Endodermal cell (in vitro differentiated cells): ENCODE results near the gene NFATC2. TPM values are rescaled to one million over a fixed set of nuclear protein-coding genes. Genes with fewer than 3 reads are reported as not detected.

Experiments
- DNase-seq: peaks from one replicate; pipeline ENCODE4 v3.0.0-alpha.2; 2017
- H3K27ac ChIP-seq: 2 replicates; pipeline ENCODE4 v1.5.1; 2013; ENCODE audit warnings: mild to moderate bottlenecking, low read depth, low read length, moderate library complexity
- H3K27me3 ChIP-seq: 2 replicates; pipeline ENCODE4 v1.6.1; 2013; ENCODE audit warnings: mild to moderate bottlenecking, low read length, moderate library complexity; ENCODE audit not compliant: insufficient read depth, control insufficient read depth, poor library complexity, severe bottlenecking
- H3K36me3 ChIP-seq: 2 replicates; pipeline ENCODE4 v1.7.0; 2013; ENCODE audit warnings: mild to moderate bottlenecking, low read length, moderate library complexity; ENCODE audit not compliant: control insufficient read depth, insufficient read depth
- H3K4me1 ChIP-seq: one replicate; pipeline ENCODE4 v1.7.0; 2013; ENCODE audit warnings: low read length; ENCODE audit not compliant: control insufficient read depth, insufficient read depth
- H3K4me3 ChIP-seq: 2 replicates; pipeline ENCODE4 v1.5.1; 2013; ENCODE audit warnings: mild to moderate bottlenecking, low read length, moderate library complexity
- H3K9ac ChIP-seq: 2 replicates; pipeline ENCODE4 v1.6.1; 2013; ENCODE audit warnings: mild to moderate bottlenecking, low read length, moderate library complexity; ENCODE audit not compliant: poor library complexity, severe bottlenecking; ENCODE audit errors: extremely low read depth
- H3K9me3 ChIP-seq: 2 replicates; pipeline ENCODE4 v1.6.1; 2013; ENCODE audit warnings: mild to moderate bottlenecking, low read length, moderate library complexity; ENCODE audit not compliant: control insufficient read depth
- H3K27ac Mint-ChIP-seq: 2 replicates; pipeline ENCODE4 v1.8.0; 2020; ENCODE audit warnings: mixed read lengths
- H3K27me3 Mint-ChIP-seq: 2 replicates; pipeline ENCODE4 v1.8.0; 2021; ENCODE audit warnings: mild to moderate bottlenecking, mixed read lengths; ENCODE audit not compliant: insufficient read depth
- H3K36me3 Mint-ChIP-seq: 2 replicates; pipeline ENCODE4 v1.8.0; 2020; ENCODE audit warnings: low read depth, mixed read lengths
- H3K4me1 Mint-ChIP-seq: 2 replicates; pipeline ENCODE4 v1.8.0; 2020; ENCODE audit warnings: mixed read lengths
- H3K4me3 Mint-ChIP-seq: 2 replicates; pipeline ENCODE4 v1.8.0; 2020; ENCODE audit warnings: mild to moderate bottlenecking, moderate library complexity, mixed read lengths
- H3K9me3 Mint-ChIP-seq: 2 replicates; pipeline ENCODE4 v1.8.0; 2020; ENCODE audit warnings: mild to moderate bottlenecking, mixed read lengths
- WGBS, 2 experiments: methylation state at CpG; one replicate each; pipeline versions ENCODE4 v1.1.5 to v1.1.7; 2013; ENCODE audit warnings: missing lambda C conversion rate in 2 of 2, mixed read lengths in 1 of 2; ENCODE audit not compliant: insufficient coverage in 1 of 2, insufficient read length in 1 of 2; 5-methylcytosine and 5-hydroxymethylcytosine counted together
- total RNA-seq, 2 donors: library from RNA; stranded (reverse); fragmentation: NEBNext Ultra II Directional in 1 of 2; extraction: Animal tissue kit (Norgen Biotek cat#: 25700) in 1 of 2; gene quantifications; 2 replicates in 1 of 2; 3 replicates in 1 of 2; pipeline ENCODE4 v1.2.1, GENCODE V29; 2021
- TF ChIP-seq, protein P1 (sequence below): fragments of 200-600 bp; sonication (generic); conservative IDR thresholded peaks from 2 replicates; pipeline ENCODE4 v1.5.0; 2021; ENCODE audit warnings: antibody characterized with exemption, mild to moderate bottlenecking

The NFATC2 gene
- total RNA-seq, 2 donors from 2014 or later: 1.5 to 2.1 TPM

DNA sequence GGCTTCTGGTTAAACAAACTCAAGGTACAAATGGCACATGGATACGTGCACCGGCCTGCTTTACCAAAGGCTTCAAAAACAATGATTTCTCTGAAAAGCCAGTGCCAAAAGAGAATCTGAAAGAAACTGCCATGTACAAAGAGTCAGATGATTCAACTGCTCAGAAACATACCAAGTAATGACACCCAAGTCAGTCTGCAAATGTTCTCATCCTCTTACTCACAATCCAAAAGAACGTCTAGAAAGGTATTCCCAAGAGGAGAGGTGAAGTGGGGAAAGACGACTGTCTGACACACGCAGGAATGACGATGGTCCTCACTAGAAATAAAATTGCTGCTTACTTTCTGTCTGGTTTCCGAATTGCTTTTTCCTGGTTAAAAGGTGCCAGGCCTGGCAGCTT lies 52.9 kb downstream of the NFATC2 start:
- Histone ChIP-seq H3K27me3 (no peaks in the 10 kb centered on the region), H3K27ac (no peak overlapping the region), H3K36me3 (no peaks in the 10 kb centered on the region), H3K9me3 (no peaks in the 10 kb centered on the region), H3K4me1 (no peaks in the 10 kb centered on the region), H3K4me3 (no peak overlapping the region), H3K9ac (no peak overlapping the region)
- Mint-ChIP-seq H3K27ac (no peak overlapping the region), H3K4me3 (no peak overlapping the region), H3K36me3 (no peaks in the 10 kb centered on the region), H3K4me1 (peaks cover 27% of the 10 kb centered on the region), H3K27me3 (no peaks in the 10 kb centered on the region), H3K9me3 (no peaks in the 10 kb centered on the region)
- TF ChIP-seq, protein P1, sequence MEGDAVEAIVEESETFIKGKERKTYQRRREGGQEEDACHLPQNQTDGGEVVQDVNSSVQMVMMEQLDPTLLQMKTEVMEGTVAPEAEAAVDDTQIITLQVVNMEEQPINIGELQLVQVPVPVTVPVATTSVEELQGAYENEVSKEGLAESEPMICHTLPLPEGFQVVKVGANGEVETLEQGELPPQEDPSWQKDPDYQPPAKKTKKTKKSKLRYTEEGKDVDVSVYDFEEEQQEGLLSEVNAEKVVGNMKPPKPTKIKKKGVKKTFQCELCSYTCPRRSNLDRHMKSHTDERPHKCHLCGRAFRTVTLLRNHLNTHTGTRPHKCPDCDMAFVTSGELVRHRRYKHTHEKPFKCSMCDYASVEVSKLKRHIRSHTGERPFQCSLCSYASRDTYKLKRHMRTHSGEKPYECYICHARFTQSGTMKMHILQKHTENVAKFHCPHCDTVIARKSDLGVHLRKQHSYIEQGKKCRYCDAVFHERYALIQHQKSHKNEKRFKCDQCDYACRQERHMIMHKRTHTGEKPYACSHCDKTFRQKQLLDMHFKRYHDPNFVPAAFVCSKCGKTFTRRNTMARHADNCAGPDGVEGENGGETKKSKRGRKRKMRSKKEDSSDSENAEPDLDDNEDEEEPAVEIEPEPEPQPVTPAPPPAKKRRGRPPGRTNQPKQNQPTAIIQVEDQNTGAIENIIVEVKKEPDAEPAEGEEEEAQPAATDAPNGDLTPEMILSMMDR: no peak
- no peak for DNase-seq
- 92% methylated on average over 7 of the region's 7 CpGs for WGBS, 2 experiments

DNA sequence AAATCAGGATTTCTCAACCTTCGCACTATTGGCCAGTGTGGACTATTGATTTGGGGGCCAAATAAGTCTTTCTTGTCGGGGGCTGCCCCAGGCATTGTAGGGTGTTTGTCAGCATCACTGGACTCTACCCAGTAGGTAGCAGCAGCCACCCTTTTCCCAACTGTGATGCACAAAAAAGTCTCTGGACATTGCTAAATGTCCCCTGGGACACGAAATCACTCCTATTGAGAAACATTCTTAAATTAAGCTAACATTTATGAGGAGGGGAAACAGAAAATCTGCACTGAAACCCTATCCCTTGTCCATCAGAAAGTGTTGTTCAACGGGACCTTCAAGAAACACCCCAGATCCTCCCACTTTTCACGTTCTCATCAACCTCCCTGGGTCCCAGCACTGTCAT lies 54.2 kb downstream of the NFATC2 start:
- no peaks in the 10 kb centered on the region for H3K27me3 ChIP-seq
- H3K4me1 Mint-ChIP-seq: peaks cover 26% of the 10 kb centered on the region
- H3K4me3 ChIP-seq: no peak overlapping the region
- no peaks in the 10 kb centered on the region for H3K4me1 ChIP-seq
- DNase-seq: no peak
- no peaks in the 10 kb centered on the region for H3K9me3 Mint-ChIP-seq
- no peaks in the 10 kb centered on the region for H3K27me3 Mint-ChIP-seq
- TF ChIP-seq, protein P1: no peak
- WGBS, 2 experiments: 83 to 87% methylated on average over 5 of the region's 5 CpGs
- H3K9ac ChIP-seq: no peak overlapping the region
- no peaks in the 10 kb centered on the region for H3K9me3 ChIP-seq
- no peak overlapping the region for H3K4me3 Mint-ChIP-seq
- H3K27ac ChIP-seq: no peak overlapping the region
- no peaks in the 10 kb centered on the region for H3K36me3 Mint-ChIP-seq
- H3K36me3 ChIP-seq: no peaks in the 10 kb centered on the region
- no peak overlapping the region for H3K27ac Mint-ChIP-seq

DNA sequence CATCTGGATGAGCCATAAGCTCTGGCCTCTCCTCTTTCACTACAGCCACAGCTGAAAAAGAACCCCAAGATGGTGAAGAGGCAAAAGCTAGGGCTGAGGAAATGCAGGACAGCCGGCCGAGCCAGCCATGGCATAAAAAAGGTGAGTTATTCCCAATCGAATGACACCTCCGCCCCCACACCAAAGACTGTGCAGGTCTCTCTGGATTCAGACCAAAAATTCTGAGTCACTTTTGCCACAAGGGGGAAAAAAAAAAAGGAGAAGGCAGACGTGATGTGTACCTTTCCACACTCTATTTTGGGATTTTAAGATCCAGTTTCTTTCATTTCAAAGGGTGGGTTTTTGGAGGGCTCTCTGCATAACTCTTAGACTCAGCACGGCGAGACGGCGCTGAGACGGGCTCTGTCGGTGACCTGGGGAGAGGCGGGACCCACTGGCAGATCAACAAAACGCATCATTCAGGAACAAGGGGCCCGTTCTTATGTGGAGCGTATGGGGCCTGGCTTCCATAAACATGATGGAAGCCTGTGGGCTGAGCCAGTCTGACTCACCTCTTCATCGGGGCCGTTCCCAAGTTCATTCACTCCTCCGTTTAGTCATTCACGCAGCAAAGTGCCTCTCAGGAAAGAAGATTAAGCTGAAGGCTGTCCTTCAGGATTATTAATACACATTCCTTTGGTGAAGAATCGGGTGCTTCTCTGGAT lies 54.8 kb downstream of the NFATC2 start:
- Mint-ChIP-seq H3K9me3 (no peaks in the 10 kb centered on the region), H3K36me3 (no peaks in the 10 kb centered on the region), H3K4me1 (peaks cover 19% of the 10 kb centered on the region), H3K27ac (no peak overlapping the region), H3K27me3 (no peaks in the 10 kb centered on the region), H3K4me3 (no peak overlapping the region)
- TF ChIP-seq, protein P1: no peak
- no peak overlapping the region for H3K27ac ChIP-seq
- 72 to 74% methylated on average over 16 to 20 of the region's 20 CpGs for whole genome bisulfite sequencing, 2 experiments
- H3K4me3 ChIP-seq: no peak overlapping the region
- H3K9me3 ChIP-seq: no peaks in the 10 kb centered on the region
- no peaks in the 10 kb centered on the region for H3K36me3 ChIP-seq
- H3K4me1 ChIP-seq: no peaks in the 10 kb centered on the region
- H3K27me3 ChIP-seq: no peaks in the 10 kb centered on the region
- no peak overlapping the region for H3K9ac ChIP-seq
- DNase-seq: no peak
